C4-2B (cell line): ENCODE data around the gene DNAJB12.

ENCODE experiments used
- ZFX ChIP-seq: fragments of 450-650 bp; IDR thresholded peaks from 2 replicates; pipeline ENCODE4 v1.6.1; 2017
- TF ChIP-seq, protein P1 (sequence below): fragments of 450-650 bp; conservative IDR thresholded peaks from 2 replicates; pipeline ENCODE4 v1.5.1; 2017; ENCODE audit warnings: mild to moderate bottlenecking

DNA sequence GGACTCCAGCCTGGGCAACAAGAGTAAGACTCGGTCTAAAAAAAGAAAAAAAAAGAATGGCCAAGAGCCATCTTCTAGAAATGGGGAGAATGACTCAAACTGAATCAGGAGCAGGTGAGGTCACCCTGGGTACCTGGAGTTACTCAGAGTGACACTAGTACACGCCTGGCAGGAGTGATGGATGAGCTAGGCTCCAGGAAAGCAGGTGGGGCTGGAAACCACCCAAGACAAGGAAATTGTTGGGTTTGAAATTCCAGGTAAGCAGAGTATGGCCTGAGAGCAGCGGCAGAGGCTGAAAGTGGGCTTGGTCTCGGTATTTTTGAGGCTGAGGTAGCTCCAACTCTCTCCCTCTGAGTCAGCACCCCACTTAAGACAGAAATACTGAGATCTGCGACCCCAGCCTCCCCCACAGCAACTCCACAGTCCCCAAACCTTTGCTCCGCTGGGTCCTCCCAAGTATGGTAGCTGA is 62.5 kb downstream of the DNAJB12 start:
- TF ChIP-seq, protein P1, sequence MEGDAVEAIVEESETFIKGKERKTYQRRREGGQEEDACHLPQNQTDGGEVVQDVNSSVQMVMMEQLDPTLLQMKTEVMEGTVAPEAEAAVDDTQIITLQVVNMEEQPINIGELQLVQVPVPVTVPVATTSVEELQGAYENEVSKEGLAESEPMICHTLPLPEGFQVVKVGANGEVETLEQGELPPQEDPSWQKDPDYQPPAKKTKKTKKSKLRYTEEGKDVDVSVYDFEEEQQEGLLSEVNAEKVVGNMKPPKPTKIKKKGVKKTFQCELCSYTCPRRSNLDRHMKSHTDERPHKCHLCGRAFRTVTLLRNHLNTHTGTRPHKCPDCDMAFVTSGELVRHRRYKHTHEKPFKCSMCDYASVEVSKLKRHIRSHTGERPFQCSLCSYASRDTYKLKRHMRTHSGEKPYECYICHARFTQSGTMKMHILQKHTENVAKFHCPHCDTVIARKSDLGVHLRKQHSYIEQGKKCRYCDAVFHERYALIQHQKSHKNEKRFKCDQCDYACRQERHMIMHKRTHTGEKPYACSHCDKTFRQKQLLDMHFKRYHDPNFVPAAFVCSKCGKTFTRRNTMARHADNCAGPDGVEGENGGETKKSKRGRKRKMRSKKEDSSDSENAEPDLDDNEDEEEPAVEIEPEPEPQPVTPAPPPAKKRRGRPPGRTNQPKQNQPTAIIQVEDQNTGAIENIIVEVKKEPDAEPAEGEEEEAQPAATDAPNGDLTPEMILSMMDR, result no peak
- TF ChIP-seq ZFX, result no peak
